GM23248 (cell line): ENCODE results near the gene CLTB.
"Not testable (repeated sequence)": the region's sequence is repeated elsewhere in the genome, so short reads cannot be mapped to it uniquely, and the experiment has no call there.

Experiments used
- EZH2 ChIP-seq: fragments of 200-600 bp; sonication (generic); IDR thresholded peaks from 2 replicates; pipeline ENCODE4 v1.6.1; 2018; ENCODE audit warnings: antibody characterized with exemption, mild to moderate bottlenecking; ENCODE audit not compliant: insufficient read depth, poor library complexity, severe bottlenecking
- EZH2phosphoT487 ChIP-seq: fragments of 200-600 bp; sonication (generic); IDR thresholded peaks from 2 replicates; pipeline ENCODE4 v1.6.1; 2018; ENCODE audit warnings: antibody characterized with exemption, moderate library complexity, mild to moderate bottlenecking, low read depth; ENCODE audit not compliant: insufficient read depth

DNA sequence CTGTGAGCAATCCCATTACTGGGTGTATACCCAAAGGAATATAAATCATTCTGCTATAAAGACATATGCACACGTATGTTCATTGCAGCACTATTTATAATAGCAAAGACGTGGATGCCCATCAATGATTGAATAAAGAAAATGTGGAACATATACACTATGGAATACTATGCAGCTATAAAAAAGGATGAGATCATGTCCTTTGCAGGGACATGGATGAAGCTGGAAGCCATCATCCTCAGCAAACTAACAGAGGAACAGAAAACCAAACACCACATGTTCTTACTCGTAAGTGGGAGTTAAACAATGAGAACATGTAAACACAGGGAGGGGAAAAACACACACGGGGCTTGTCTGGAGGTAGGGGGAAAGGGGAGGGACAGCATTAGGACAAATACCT, 26.6 kb upstream of the CLTB start:
- TF ChIP-seq EZH2, EZH2phosphoT487: not testable (repeated sequence)
